HG02798 (cell line): ENCODE results near the gene LAMTOR4.
A peak's percentile ranks its signal among the peaks of the same experiment; 100 is the strongest.

Source experiments
- ATAC-seq: cut with Tn5 transposase; IDR thresholded peaks from one replicate; pipeline ENCODE4 v1.9.1; 2021; ENCODE audit warnings: mild to moderate bottlenecking; ENCODE audit not compliant: unreplicated experiment, poor library complexity

The LAMTOR4 gene

DNA sequence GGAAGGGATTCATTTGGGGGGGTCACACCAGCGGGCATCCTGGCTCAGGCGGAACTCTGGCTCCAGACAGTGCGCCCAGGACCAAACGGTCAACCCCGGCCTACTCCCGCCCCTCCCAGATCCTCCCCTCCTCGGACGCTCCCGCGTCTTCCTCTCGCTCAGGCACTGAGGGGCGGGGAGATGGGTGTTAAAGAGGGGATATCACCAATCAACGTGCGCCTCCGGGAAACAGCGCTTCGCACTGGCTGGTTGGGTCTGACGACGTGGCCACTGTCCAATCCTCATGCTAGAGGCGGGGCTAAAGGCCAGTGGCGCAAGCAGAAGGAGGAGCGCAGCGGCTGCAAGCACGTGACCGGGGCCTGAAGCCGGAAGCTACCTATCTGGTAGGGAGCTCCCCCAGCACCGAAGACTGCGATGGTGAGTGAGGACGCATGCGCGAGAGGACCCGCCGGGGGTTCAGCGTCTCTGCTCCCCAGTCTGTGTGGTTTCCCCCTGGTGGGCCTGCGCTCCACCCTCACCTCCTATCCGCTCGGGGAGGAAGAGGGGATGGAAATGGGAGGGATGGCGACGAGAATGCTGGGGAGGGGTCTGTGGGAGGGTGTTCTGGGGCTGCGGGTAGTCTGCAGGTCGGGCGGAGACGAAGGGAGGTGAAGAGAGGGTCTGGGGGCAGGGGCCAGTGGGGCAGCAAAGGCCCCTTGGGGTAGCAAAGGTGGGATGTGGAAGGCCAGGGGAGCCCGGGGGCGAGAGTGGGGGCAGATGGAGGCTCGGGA lies at the start of gene LAMTOR4:
LAMTOR4 (plus strand) TSS at position 360 of the 770 bp plus-strand sequence; CDS start at position 415, 55 bp downstream.
- peak; percentile 99 for ATAC-seq

DNA sequence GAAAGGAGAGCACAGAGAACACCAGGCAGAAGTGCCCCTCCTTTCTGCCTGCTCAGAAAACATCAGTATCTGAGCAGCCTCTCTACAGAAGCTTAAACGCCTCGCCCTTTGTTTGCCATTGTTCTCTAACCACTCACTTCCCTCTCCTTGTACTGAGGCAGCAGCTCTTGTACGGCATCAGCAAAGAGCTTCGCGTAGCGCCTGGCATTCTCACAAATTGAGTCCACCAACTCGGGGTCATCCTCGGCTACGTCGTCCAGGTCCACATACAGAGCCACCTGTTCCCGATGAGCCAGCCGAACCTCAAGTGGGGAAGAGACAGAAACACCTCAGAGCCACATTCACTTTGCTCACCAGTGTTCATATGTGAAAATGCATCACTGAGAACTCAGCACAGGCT lies 49.3 kb upstream of the LAMTOR4 start:
- ATAC-seq = no peak

DNA sequence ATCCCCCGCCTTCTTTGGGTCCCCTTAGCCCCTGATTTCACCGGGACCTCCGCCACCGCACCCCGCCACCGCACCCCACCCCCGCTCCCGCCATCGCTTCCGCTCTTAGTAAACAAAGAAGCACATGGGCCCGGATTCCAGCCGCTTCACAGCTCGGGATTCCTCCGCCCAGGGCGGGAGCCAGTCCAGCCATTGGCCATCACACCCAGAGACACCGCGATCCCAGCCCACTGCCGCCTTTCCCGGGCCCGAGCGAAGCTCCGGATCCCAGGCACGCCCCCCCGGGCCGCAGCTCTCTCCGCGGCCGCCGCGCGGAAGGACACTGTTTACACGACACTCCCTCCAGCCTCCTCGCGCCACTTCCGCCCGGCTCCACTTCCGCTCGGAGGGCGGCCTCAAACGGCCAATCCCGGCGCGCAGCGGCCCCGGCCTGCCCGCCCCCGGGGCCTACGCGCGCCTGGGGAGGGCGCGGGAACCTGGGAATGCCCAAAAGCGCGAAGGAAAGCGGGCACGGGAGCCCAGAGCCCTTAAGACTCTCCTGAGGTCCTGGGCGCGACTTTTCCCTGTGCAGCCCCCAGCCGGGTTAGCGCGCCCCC lies 48.2 kb upstream of the LAMTOR4 start:
- ATAC-seq = peak; percentile 76

DNA sequence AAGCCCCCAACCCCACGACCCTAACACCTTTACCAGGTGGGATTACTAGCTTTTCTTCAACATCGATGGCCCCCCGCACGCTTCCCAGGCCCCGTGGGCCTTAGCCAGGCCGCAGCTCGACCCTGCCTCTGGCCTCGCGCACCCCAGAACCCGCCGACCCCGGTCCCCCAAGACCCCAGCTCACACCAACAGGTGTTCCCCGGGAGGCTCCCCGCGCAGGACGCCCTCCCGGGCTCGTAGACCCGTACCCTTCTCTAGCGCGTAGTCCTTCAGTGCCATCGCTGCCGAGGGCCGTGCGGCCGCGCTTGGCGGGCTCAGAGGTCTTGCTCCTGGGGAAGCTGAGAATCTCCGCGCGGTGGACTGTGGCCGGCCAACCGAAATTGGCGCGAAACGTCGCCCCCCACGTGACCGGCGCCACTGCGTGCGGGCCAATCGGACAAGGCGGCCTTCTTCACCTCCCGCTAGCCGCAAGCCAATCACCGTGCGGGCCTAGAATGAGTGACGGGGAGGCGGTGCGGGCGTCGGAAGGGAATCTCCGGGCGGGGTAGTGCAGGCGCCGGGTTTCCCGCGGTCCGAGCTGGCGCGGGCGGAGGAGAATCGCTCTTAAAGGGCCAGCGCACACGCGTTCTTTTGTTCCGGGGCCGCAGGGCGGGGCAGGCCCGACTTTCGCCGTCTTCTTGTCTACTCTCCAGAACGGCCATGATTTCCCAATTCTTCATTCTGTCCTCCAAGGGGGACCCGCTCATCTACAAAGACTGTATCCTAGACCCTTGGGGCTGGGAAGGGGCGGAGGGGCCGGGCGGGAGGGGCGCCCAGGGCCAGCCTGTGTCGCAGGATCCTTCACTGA lies 47.5 kb upstream of the LAMTOR4 start, which contains the start of the genes AP4M1 and MCM7:
AP4M1 (plus strand) TSS at position 628 of the 847 bp plus-strand sequence; CDS start at position 700, 72 bp downstream.
MCM7 (minus strand) TSS at position 382 of the 847 bp plus-strand sequence; CDS start at position 279, 103 bp downstream.
- peak; percentile 86 for ATAC-seq

DNA sequence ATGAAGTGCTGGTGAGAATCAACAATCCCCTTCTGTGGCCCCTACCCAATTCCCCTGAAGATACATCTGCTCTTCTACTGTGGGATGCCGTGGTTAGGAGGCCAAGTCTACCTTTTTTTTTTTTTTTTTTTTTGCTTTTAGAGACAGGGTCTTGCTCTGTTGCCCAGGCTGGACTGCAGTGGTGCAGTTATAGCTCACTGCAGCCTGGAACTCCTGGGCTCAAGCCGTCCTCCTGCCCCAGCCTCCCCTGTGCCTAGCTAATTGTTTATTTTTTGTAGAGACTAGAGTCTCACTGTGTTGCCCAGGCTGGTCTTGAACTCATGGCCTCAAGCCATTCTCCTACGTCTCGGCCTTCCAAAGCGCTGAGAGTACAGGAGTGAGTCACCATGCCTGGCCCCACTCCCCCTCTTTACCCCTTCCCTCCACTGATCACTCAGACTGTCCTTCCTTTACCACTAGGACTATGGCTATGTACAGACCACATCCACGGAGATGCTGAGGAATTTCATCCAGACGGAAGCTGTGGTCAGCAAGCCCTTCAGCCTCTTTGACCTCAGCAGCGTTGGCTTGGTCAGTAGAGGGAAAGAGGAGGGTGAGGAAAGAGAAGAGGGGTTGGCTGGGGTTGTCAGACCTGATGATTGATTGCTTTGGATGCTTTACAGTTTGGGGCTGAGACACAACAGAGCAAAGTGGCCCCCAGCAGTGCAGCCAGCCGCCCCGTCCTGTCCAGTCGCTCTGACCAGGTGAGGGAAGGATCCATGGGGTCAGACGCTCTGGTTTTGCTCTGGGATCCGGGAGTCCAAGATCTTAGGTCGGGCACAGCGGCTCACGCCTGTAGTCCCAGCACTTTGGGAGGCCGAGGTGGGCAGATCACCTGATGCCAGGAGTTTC lies 45.5 kb upstream of the LAMTOR4 start:
- no peak for ATAC-seq

DNA sequence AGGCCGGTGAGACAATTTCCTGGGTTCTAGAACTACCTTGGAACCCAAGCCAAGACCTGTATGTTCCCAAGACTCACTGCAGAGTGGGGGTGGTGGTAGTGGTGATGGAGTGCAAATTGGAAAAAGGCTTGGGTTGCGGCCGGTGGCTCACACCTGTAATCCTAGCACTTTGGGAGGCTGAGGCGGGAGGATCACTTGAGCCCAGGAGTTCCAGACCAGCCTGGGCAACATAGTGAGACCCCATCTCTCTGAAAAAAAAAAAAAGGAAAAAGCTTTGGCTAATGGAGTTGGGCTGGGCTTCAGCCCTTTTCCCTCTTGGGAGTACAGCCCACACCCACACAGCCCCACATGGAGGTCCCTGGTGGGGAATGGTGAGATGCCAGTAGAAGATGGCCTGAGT lies 43.2 kb upstream of the LAMTOR4 start:
- no peak for ATAC-seq

DNA sequence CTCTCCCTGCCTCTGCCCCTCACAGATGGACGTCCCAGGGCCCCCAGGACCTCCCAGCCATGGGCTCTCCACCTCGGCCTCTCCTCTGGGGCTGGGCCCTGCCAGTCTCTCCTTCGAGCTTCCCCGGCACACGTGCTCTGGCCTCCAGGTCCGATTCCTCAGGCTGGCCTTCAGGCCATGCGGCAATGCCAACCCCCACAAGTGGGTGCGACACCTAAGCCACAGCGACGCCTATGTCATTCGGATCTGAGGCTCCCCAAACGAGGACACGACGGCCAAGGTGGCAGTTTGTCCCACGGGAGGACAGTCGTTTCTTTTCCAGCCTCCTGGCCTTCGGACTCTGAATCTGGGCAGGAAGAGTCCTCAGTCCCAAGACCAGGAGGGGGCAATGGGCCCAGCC lies 42.1 kb upstream of the LAMTOR4 start:
- no peak for ATAC-seq

DNA sequence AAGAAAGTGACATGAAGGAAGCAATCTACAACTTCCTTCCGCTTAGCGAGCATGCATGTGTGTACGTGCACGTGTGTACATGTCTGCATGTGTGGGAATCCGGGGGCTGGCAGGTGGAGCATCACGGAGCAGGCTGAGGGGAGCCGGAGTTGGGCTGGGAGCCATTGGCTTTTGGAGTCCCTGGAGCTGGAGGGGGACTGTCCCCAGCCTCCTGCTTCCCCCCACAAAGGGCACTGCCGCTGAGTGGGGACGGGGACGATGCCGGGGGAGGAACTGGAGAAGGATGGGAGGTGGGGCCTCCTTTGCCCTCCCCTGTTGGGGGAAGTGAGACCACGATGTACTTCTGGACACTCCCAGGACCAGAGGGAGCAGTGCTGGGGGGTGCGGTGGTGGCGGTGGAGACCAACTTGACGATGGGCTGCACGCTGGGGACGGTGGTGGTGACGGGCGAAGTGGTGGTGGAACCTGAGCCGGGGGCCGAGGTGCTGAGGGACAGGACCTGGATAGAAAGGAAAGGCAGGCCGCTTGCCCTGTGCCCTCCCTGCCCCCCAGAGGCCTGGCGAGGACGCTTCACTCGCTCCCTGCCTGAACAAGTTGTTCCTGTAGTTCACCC lies 41.5 kb upstream of the LAMTOR4 start:
- no peak for ATAC-seq

DNA sequence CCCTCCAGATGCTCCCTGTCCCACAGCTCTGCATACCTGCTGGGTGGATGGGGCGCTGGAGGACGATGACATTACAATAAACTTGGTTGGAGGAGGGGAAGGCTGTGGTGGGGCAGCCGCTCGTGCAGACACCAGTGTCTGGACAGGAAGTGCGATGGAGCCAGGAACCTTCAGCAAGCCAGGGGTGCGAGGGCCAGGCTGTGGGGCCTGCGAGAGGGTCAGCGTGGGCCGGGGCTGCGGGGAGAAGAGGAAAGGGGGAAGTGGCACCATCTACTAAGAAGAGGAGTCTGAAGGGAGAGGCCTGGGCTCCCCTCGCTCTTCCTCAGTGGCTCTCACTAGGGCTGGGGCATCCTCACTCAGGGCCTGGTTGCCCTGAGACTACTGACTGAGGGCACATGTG lies 40.8 kb upstream of the LAMTOR4 start:
- no peak for ATAC-seq

DNA sequence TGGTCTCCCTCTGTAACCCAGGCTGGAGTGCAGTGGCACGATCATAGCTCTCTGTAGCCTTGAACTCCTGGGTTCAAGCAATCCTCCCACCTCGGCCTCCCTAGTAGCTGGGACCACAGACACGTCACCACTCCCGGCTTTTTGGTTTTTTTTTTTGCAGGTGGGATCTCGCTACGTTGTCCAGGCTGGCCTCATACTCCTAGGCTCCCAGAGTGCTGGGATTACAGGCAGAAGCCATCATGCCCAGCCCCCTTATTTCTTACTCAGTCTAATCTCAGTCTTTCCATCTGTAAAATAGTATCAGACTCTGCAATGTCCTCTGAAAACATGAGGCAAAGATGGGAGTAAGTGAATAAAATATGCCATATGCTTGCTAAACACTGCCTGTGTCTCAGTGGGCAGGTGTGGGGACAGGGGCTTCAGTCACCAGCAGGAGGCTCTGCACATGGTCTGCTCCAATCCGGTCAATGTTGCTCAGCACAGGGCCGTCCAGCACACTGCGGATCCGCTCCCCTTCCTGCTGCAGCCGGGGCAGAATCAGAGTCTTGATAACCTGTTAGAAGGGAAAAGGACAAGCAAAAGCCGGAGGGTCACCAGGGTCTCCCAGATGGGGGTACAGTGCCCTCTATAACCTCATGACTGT lies 39.1 kb upstream of the LAMTOR4 start:
- no peak for ATAC-seq

DNA sequence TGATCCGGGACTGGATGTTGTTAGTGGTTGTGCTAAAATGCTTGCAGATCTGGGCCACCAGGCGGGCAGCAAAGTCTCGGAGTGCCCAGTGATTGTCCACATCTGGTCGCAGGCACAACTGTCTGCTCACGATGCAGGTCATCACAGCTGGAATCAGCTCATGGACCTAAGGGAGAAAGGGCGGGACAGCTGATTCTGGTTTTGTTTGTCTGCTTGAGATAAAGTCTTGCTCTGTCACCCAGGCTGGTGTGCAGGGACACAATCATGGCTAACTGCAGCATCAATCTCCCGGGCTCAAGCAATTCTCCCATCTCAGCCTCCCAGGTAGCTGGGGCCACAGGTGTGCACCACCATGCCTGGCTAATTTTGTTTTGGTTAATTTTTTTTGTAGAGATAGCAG lies 37.6 kb upstream of the LAMTOR4 start:
- no peak for ATAC-seq

DNA sequence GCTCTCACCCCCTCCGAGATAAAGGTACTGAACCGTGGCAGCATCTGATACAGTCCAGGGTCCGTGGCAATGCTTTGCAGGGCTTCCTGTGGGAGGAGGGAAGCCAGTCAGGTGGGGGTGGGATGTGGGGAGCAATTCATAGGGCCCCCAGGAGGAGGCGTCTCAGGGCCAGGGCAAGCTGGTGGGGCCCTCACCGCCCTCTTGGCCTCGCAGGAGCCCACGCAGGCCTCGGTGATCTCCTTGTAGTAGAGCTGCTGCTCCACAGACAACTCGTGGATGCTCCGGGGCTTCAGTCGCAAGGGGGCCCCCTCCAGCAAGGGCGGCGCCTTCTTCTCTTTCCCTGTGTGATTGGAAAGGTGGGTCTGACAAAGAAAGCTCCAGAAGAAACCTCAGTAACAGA lies 36.8 kb upstream of the LAMTOR4 start:
- no peak for ATAC-seq

DNA sequence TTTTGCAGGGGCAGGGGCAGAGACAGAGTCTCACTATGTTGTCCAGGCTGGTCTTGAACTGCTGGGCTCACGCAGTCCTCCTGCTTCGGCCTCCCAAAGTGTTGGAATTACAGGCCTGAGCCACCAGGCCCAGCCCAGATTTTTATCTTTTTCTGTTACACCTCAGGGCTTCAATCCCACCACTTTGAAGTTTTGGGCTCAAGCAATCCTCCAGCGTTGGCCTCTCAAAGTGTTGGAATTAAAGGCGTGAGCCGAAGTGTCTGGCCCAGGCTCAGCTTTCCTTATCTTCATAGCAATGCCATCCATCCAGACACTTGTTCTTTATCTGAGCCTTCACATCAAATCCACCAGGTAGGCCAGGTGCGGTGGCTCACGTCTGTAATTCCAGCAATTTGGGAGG lies 33.7 kb upstream of the LAMTOR4 start:
- ATAC-seq = no peak

DNA sequence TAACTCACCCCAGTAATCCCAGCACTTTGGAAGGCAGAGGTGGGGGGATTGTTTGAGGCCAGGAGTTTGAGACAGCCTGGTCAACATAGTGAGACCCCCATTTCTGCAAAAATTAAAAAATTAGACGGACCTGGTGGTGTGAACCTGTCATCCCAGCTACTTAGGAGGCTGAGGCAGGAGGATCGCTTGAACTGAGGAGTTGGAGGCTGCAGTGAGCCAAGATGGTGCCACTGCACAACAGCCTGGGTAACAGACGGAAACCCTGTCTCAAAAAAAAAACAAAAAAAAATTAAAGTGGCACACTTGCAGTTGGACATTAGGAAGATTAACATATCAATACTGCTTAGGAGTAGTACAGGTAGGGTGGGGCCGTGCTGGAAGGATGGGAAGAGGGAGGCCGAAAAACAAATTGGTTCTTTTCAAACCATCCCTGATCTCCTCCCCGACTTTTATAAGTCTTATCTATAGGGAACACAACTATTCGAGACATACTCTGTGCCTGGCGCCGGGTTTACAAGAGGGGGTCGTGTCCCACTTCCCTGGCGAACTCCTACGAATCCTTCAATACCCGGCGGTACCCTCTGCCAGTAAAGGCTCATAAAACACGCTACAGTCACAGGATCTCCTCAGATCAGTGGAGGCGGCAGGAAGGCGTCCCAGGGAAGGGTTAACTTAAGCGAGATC lies 30.2 kb upstream of the LAMTOR4 start:
- no peak for ATAC-seq

DNA sequence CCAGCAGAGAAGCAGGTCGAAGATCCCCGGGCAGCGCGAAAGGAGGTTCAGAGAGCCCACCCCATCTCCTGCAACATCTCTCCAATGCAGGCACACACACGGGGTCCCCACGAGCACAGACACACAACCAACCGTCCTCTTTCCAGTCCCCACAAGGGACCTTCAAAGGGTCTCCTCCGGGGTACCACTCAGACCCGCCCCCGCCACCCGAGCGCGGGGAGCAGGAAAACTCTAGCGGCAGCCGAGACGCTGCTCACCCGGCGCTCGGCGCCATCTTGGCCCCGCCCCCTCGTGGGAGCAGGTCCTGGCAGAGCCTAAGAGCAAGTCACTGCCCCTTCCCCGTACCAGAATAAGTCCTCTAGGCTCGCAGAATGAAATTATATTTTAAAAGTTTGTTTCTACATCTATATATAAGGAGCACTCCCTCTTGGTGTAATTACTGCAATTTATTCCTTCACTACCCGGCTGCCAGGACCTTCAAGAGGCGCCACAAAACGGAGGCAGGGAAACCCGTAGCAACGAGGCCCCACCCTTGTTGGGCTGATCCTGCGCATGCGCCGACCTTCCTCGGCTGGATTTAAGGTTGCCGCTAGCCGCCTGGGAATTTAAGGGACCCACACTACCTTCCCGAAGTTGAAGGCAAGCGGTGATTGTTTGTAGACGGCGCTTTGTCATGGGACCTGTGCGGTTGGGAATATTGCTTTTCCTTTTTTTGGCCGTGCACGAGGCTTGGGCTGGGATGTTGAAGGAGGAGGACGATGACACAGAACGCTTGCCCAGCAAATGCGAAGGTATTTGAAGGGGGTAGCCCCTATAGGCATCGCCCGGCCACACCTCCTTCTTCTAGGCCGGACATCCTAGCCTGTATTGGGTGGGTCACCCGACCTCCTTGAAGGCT lies 29.4 kb upstream of the LAMTOR4 start, which contains the start of the genes CNPY4 and TAF6:
CNPY4 (plus strand) TSS at position 563 of the 898 bp plus-strand sequence; CDS start at position 674, 111 bp downstream.
TAF6 (minus strand) TSS at position 287 of the 898 bp plus-strand sequence. CDS start 5,149 bp downstream, outside the sequence.
- ATAC-seq = peak; percentile 87

DNA sequence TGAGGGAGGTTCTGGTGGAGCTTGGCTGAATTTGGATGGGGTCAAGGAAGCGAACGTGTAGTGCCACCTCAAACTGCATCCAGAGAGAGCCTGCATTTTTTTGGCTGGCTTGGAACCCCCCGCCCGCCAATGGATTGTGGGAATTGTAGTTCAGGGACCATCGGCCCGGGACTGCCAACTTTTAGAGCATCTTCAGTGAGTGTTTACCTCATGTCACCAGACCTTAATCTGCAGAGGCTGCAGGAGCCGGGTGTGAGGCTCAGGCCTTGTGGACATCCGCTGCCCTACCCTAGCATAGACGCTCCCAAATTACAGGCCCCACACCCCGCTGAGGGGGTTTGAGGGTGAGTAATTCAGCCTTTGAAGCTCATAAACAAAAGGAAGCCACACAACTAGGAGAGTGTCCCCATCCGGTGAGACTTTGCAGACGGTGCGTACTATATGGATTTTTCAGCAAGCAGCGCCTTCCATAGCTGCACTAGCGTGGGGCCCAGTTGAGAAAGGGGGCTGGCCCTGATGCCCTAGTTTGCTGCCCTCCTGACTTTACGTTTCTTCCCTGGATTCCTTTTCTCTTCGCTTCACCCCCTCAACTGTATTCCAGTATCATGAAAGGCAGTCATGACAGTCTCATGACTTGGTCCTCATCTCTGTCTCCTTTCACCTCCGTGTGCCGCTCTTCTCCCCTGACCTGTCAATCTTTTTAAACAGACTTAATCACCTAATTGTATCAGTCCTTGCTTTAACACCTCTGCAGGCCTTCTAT lies 28.6 kb upstream of the LAMTOR4 start:
- ATAC-seq = peak; percentile 14

DNA sequence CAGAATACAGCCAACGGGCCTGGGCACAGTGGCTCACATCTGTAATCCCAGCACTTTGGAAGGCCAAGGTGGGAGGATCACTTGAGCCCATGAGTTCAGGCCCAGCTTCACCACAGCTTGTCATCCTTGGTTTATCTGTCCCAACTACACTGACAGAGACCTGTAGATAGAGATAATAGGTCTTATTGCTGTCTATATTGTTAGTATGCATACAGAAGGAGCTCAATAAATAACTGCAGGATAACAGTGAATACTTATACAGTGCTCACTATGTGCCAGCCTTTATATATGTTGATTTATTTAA lies 28.0 kb upstream of the LAMTOR4 start:
- no peak for ATAC-seq
